ENCODE results near the gene MRPS17. TPM values are rescaled to one million over a fixed set of nuclear protein-coding genes. Genes with fewer than 3 reads are reported as not detected.

Gene MRPS17
- total and polyA plus RNA-seq, 9 of the 15 experiments (the other 6 are each of a cell fraction or from before 2014, with no cell fraction given): 25.9 to 99.3 (median 43.9) TPM

DNA sequence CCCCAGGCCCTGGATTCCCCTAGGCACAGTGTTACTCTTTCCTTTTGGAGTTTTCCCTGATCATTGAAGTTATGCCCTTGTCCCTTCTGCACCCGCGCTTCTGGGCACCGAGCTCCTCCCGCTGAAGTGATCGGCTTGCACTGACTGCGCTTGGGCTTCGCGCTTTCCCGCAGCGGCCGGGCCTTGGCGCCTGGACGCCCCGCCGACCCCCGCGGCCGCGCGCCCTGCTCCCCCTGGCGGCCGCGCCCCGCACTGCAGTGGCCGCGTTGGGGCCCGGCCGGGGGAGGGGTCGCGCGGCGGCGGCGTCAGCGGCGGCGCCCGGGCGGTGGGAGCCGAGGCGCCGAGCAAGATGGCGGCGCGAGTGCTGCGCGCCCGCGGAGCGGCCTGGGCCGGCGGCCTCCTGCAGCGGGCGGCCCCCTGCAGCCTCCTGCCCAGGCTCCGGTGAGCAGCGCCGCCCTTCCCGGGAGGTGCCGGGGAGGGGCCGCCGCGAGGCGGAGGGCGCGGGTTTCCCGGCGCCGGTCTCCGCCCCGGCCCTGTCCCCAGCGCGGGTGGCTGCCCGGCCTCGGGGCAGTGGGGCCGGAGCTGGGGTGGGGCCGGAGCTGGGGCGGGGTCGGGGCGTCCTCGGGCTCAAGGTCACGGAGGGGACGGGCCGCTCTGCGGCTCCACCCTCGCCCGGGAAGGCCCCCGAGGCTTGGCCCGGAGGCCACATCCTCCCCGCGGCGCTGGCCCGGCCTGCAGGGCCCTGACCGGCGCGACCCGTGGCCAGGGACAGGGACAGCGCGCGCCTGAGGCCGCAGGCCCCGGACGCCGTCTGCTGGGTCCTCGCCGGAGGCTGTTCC is 12.8 kb downstream of the MRPS17 start, which contains the start of gene NIPSNAP2 (continued):
- TF ChIP-seq EZH2 (IDR thresholded peaks at IDR 0.05; ENCODE audit: borderline replicate concordance, low read depth, low read length): no peak
- TF ChIP-seq, protein P1, sequence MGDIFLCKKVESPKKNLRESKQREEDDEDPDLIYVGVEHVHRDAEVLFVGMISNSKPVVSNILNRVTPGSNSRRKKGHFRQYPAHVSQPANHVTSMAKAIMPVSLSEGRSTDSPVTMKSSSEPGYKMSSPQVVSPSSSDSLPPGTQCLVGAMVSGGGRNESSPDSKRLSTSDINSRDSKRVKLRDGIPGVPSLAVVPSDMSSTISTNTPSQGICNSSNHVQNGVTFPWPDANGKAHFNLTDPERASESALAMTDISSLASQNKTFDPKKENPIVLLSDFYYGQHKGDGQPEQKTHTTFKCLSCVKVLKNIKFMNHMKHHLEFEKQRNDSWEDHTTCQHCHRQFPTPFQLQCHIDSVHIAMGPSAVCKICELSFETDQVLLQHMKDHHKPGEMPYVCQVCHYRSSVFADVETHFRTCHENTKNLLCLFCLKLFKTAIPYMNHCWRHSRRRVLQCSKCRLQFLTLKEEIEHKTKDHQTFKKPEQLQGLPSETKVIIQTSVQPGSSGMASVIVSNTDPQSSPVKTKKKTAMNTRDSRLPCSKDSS (IDR thresholded peaks at IDR 0.05; ENCODE audit: low read depth, partially characterized antibody): no peak
- TF ChIP-seq, protein P2, sequence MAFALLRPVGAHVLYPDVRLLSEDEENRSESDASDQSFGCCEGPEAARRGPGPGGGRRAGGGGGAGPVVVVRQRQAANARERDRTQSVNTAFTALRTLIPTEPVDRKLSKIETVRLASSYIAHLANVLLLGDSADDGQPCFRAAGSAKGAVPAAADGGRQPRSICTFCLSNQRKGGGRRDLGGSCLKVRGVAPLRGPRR (CRISPR knock-in tag; IDR thresholded peaks at IDR 0.05): no peak
- TF ChIP-seq HNRNPL (IDR thresholded peaks at IDR 0.05; ENCODE audit: low read depth, low read length): no peak
- no peak for TF ChIP-seq CBX5 (IDR thresholded peaks at IDR 0.05; ENCODE audit: borderline replicate concordance, low read depth)
- TF ChIP-seq, protein P3, sequence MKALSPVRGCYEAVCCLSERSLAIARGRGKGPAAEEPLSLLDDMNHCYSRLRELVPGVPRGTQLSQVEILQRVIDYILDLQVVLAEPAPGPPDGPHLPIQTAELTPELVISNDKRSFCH (CRISPR knock-in tag; IDR thresholded peaks at IDR 0.05): no peak
- TF ChIP-seq, protein P3 (tag; IDR thresholded peaks at IDR 0.05): no peak
- TF ChIP-seq KLF10 (CRISPR knock-in tag; IDR thresholded peaks at IDR 0.05): no peak
- TF ChIP-seq ERF (CRISPR knock-in tag; IDR thresholded peaks at IDR 0.05): no peak
- TF ChIP-seq ZFPM2 (CRISPR knock-in tag; IDR thresholded peaks at IDR 0.05): no peak
- TF ChIP-seq KAT8 (IDR thresholded peaks at IDR 0.05; ENCODE audit: low read depth): no peak
- no peak for TF ChIP-seq PYGO2 (tag; IDR thresholded peaks at IDR 0.05)
- TF ChIP-seq MAFF (IDR thresholded peaks at IDR 0.05; ENCODE audit: low read length): no peak
- no peak for TF ChIP-seq ATF1 (CRISPR knock-in tag; IDR thresholded peaks at IDR 0.05)
- TF ChIP-seq ATF1 (tag; IDR thresholded peaks at IDR 0.05): no peak
- TF ChIP-seq, protein P4, sequence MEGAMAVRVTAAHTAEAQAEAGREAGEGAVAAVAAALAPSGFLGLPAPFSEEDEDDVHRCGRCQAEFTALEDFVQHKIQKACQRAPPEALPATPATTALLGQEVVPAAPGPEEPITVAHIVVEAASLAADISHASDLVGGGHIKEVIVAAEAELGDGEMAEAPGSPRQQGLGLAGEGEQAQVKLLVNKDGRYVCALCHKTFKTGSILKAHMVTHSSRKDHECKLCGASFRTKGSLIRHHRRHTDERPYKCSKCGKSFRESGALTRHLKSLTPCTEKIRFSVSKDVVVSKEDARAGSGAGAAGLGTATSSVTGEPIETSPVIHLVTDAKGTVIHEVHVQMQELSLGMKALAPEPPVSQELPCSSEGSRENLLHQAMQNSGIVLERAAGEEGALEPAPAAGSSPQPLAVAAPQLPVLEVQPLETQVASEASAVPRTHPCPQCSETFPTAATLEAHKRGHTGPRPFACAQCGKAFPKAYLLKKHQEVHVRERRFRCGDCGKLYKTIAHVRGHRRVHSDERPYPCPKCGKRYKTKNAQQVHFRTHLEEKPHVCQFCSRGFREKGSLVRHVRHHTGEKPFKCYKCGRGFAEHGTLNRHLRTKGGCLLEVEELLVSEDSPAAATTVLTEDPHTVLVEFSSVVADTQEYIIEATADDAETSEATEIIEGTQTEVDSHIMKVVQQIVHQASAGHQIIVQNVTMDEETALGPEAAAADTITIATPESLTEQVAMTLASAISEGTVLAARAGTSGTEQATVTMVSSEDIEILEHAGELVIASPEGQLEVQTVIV (CRISPR knock-in tag; IDR thresholded peaks at IDR 0.05; ENCODE audit: borderline replicate concordance): no peak
- peak; percentile 82 for TF ChIP-seq CREB1 (IDR thresholded peaks at IDR 0.05)
- TF ChIP-seq CREB1 (CRISPR knock-in tag; IDR thresholded peaks at IDR 0.05): no peak
- TF ChIP-seq ZEB2 (IDR thresholded peaks at IDR 0.05): no peak
- TF ChIP-seq SMARCC2 (IDR thresholded peaks at IDR 0.05; ENCODE audit: low read depth): no peak
- TF ChIP-seq DDX20 (tag; IDR thresholded peaks at IDR 0.05; ENCODE audit: low read depth): no peak
- no peak for TF ChIP-seq SMAD1 (IDR thresholded peaks at IDR 0.05; ENCODE audit: low read depth, low read length, partially characterized antibody)
- TF ChIP-seq NEUROD1 (IDR thresholded peaks at IDR 0.05; ENCODE audit: borderline replicate concordance, low read depth, low read length, partially characterized antibody): no peak
- TF ChIP-seq TSC22D4 (tag; IDR thresholded peaks at IDR 0.05): no peak
- TF ChIP-seq FOXJ2 (tag; IDR thresholded peaks at IDR 0.05): no peak
- no peak for TF ChIP-seq RBM34 (IDR thresholded peaks at IDR 0.05; ENCODE audit: borderline replicate concordance, insufficient read depth, low read length)
- TF ChIP-seq DPF2 (IDR thresholded peaks at IDR 0.05): no peak
